Loucy (cell line): ENCODE measurements around the gene POMT2.

ENCODE experiments used
- H2AFZ ChIP-seq: fragments of 200-600 bp; sonication (generic); 2 replicates; pipeline ENCODE4 v1.6.0; 2016; ENCODE audit warnings: antibody characterized with exemption, mild to moderate bottlenecking, low read length, moderate library complexity
- H3F3A ChIP-seq: fragments of 200-600 bp; 2 replicates; pipeline ENCODE4 v1.6.0; 2016; ENCODE audit warnings: antibody characterized with exemption, low read depth, mild to moderate bottlenecking
- H3K27me3 ChIP-seq: fragments of 200-600 bp; sonication (generic); 2 replicates; pipeline ENCODE4 v1.6.1; 2014; ENCODE audit warnings: low read length, mild to moderate bottlenecking; ENCODE audit not compliant: insufficient read depth, poor library complexity, severe bottlenecking
- H3K36me3 ChIP-seq: fragments of 200-600 bp; sonication (generic); 2 replicates; pipeline ENCODE4 v1.6.1; 2016; ENCODE audit warnings: low read length; ENCODE audit not compliant: insufficient read depth
- H3K4me1 ChIP-seq: fragments of 200-600 bp; sonication (generic); 2 replicates; pipeline ENCODE4 v1.5.1; 2014; ENCODE audit warnings: low read length, mild to moderate bottlenecking; ENCODE audit not compliant: insufficient read depth, poor library complexity, severe bottlenecking
- H3K4me2 ChIP-seq: fragments of 200-600 bp; sonication (generic); 2 replicates; pipeline ENCODE4 v1.6.0; 2014; ENCODE audit warnings: antibody characterized with exemption, low read length, low read depth, mild to moderate bottlenecking; ENCODE audit not compliant: poor library complexity, severe bottlenecking
- H3K4me3 ChIP-seq: fragments of 200-600 bp; sonication (generic); 2 replicates; pipeline ENCODE4 v1.5.1; 2014; ENCODE audit warnings: low read length, mild to moderate bottlenecking, mixed read lengths; ENCODE audit not compliant: poor library complexity, severe bottlenecking
- H3K79me2 ChIP-seq: fragments of 200-600 bp; sonication (generic); 2 replicates; pipeline ENCODE4 v1.6.1; 2014; ENCODE audit warnings: low read length; ENCODE audit not compliant: insufficient read depth
- H3K9ac ChIP-seq: fragments of 200-600 bp; sonication (generic); 2 replicates; pipeline ENCODE4 v1.6.0; 2014; ENCODE audit warnings: mild to moderate bottlenecking, low read depth, low read length, moderate library complexity; ENCODE audit not compliant: poor library complexity, severe bottlenecking
- H3K9me2 ChIP-seq: fragments of 200-600 bp; sonication (generic); replicated peaks from 2 replicates; pipeline ENCODE4 v1.6.1; 2016; ENCODE audit warnings: low read depth, low read length, mixed read lengths
- H3K9me3 ChIP-seq: fragments of 200-600 bp; sonication (generic); 2 replicates; pipeline ENCODE4 v1.6.1; 2014; ENCODE audit warnings: mild to moderate bottlenecking, antibody characterized with exemption, low read length, low read depth; ENCODE audit not compliant: insufficient read depth
- H4K20me1 ChIP-seq: fragments of 200-600 bp; sonication (generic); 2 replicates; pipeline ENCODE4 v1.6.0; 2014; ENCODE audit warnings: antibody characterized with exemption, low read length, mild to moderate bottlenecking; ENCODE audit not compliant: insufficient read depth, poor library complexity, severe bottlenecking
- EZH2phosphoT487 ChIP-seq: fragments of 200-600 bp; IDR thresholded peaks from 2 replicates; pipeline ENCODE4 v1.6.1; 2018; ENCODE audit warnings: antibody characterized with exemption, mild to moderate bottlenecking, moderate library complexity, borderline replicate concordance
- TF ChIP-seq, protein P1 (sequence below): fragments of 200-600 bp; sonication (generic); conservative IDR thresholded peaks from 2 replicates; pipeline ENCODE4 v1.5.1; 2014; ENCODE audit warnings: mild to moderate bottlenecking, antibody characterized with exemption, low read length

POMT2 gene

DNA sequence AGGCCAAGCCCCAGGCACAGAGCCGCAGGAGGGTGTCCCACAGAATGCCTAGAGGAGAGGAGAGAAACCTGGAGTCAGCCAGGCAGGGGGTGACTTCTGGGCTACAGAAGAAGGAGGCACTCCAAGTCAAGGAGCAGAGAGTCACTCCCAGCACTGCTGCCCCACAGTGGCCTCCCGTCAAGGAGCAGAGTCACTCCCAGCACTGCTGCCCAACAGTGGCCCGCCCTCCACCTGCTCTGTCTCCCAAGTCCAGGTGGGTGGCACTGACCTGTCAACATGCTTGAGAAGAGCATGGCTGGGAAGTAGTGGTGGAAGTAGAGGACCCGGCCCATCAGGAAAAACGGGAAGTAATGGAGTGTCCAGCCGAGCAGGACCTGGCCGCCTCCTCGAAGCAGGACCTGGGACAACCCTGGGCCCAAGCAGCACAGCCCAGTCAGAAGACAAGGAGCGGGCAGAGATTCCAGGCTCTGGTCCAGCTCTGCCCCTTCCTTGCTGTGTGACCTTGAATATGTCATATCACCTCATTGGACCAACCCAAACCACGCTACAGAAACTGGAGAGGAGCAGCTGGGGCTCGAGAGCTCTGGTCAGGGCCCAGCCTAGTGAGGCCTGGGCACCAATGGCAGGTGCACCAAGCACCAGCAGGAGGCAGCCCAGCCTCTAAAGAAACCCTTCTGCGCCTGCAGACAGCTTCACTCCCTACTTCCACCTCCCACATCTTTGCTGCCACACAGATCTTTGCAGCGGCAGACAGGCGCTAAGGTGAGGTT, 42.0 kb downstream of the POMT2 start:
- H3K36me3 ChIP-seq, result peaks cover 11% of the 10 kb centered on the region; the same call in 1 of the 2 replicates

DNA sequence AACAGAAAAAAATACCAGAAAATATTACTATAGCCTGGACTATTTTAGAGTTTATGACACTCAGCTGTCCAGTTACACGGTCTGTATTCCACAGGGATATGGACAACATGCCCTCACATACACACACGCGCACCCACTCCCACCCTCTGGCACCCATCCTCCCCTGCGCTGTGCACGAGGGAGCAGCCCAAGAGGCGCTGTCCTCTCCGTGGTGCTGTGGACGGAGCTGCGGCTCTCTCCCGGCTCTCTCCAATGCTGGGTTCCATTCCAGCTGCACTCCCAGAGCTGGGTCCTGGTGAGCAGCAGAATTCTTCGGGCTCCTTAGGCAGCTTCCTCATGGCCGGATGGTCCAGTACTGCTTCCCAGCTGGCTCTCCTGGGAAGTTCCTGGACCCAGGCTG, 43.7 kb downstream of the POMT2 start:
- no peaks in the 10 kb centered on the region for H4K20me1 ChIP-seq
- H3K9me3 ChIP-seq, result no peaks in the 10 kb centered on the region
- H3K4me2 ChIP-seq, result no peak overlapping the region
- TF ChIP-seq, protein P1, sequence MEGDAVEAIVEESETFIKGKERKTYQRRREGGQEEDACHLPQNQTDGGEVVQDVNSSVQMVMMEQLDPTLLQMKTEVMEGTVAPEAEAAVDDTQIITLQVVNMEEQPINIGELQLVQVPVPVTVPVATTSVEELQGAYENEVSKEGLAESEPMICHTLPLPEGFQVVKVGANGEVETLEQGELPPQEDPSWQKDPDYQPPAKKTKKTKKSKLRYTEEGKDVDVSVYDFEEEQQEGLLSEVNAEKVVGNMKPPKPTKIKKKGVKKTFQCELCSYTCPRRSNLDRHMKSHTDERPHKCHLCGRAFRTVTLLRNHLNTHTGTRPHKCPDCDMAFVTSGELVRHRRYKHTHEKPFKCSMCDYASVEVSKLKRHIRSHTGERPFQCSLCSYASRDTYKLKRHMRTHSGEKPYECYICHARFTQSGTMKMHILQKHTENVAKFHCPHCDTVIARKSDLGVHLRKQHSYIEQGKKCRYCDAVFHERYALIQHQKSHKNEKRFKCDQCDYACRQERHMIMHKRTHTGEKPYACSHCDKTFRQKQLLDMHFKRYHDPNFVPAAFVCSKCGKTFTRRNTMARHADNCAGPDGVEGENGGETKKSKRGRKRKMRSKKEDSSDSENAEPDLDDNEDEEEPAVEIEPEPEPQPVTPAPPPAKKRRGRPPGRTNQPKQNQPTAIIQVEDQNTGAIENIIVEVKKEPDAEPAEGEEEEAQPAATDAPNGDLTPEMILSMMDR, result no peak
- no peak for TF ChIP-seq EZH2phosphoT487
- H3K9ac ChIP-seq, result no peak overlapping the region
- H3K27me3 ChIP-seq, result no peaks in the 10 kb centered on the region
- no peak overlapping the region for H2AFZ ChIP-seq
- H3K9me2 ChIP-seq, result no peaks in the 10 kb centered on the region
- no peak overlapping the region for H3K4me3 ChIP-seq
- no peaks in the 10 kb centered on the region for H3F3A ChIP-seq
- H3K36me3 ChIP-seq, result peaks cover 3% of the 10 kb centered on the region; the same call in 1 of the 2 replicates
- H3K79me2 ChIP-seq, result no peaks in the 10 kb centered on the region
- H3K4me1 ChIP-seq, result no peaks in the 10 kb centered on the region

More for the DNA sequence above, 42.0 kb downstream of the POMT2 start:
- Histone ChIP-seq H3K4me3 (no peak overlapping the region), H3K9me3 (no peaks in the 10 kb centered on the region), H3K27me3 (no peaks in the 10 kb centered on the region), H3K79me2 (no peaks in the 10 kb centered on the region), H4K20me1 (no peaks in the 10 kb centered on the region), H3K9ac (no peak overlapping the region), H3K4me1 (no peaks in the 10 kb centered on the region), H3F3A (no peaks in the 10 kb centered on the region), H2AFZ (no peak overlapping the region), H3K9me2 (no peaks in the 10 kb centered on the region), H3K4me2 (no peak overlapping the region)
- TF ChIP-seq EZH2phosphoT487, result no peak
- TF ChIP-seq, protein P1, result no peak

DNA sequence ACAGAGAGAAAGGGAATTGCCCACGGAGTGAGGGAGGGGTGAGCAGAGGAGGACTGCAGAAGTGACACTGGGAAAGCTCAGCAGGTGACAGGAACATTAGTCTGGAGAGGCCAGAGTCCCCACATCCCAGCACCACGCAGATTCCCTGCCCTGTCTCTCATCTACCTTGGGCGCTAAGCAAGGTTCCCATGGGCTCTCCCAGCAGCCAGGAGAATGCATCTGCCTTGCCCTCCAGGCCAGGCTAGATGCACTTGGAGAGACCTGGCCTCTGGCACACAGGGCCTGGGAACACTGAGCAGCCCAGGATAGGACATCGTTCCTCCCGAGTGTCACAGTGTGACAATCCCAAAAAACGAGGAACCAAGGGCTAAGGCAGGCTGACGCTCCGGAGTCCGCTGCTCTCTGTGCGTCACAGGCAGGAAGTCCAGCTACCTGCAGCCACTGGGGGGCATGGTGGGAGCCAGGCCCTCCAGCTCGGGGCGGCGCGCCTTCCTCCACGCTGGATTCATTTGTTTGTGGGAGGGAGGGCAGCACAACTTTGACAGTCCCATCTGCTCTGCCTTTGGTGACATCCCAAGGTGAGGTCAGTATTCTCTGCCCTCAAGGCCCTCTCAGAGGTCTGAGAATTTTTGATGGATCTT, 44.3 kb downstream of the POMT2 start:
- Histone ChIP-seq H3K36me3 (peaks cover 3% of the 10 kb centered on the region; the same call in 1 of the 2 replicates), H3K4me3 (no peak overlapping the region), H3K79me2 (no peaks in the 10 kb centered on the region), H3K27me3 (no peaks in the 10 kb centered on the region), H2AFZ (no peak overlapping the region), H3K9me3 (no peaks in the 10 kb centered on the region), H3F3A (no peaks in the 10 kb centered on the region), H3K4me2 (no peak overlapping the region), H3K9ac (no peak overlapping the region), H3K4me1 (no peaks in the 10 kb centered on the region), H4K20me1 (no peaks in the 10 kb centered on the region), H3K9me2 (no peaks in the 10 kb centered on the region)
- TF ChIP-seq EZH2phosphoT487, result no peak
- TF ChIP-seq, protein P1, result no peak
